ENCODE results near the gene CHAF1A.
A peak's percentile ranks its signal among the peaks of the same experiment; 100 is the strongest.

CHAF1A gene

GRCh38 chr19:4369109-4369887 is 33.1 kb upstream of the CHAF1A start:
- TF ChIP-seq CTCF (IDR thresholded peaks at IDR 0.05) = no peak

- peak; percentile 43; the same call in 1 of the 2 replicates for TF ChIP-seq CTCF (IDR thresholded peaks at IDR 0.05)
Measured at GRCh38 chr19:4369888-4370260, 32.6 kb upstream of the CHAF1A start.

GRCh38 chr19:4370418-4371041 is 31.9 kb upstream of the CHAF1A start:
- no peak for TF ChIP-seq CTCF (IDR thresholded peaks at IDR 0.05)

GRCh38 chr19:4371247-4372164 is 30.9 kb upstream of the CHAF1A start:
- no peak for TF ChIP-seq CTCF (IDR thresholded peaks at IDR 0.05)

- no peak for TF ChIP-seq CTCF (IDR thresholded peaks at IDR 0.05)
Measured at GRCh38 chr19:4372165-4373012, 30.1 kb upstream of the CHAF1A start.

GRCh38 chr19:4373013-4373367 is 29.4 kb upstream of the CHAF1A start:
- TF ChIP-seq CTCF (IDR thresholded peaks at IDR 0.05) = no peak

Data from LNCAP (cell line).